H1 (cell line): ENCODE measurements around the gene KCNIP3. TPM values are rescaled to one million over a fixed set of nuclear protein-coding genes. Genes with fewer than 3 reads are reported as not detected.

ENCODE experiments used
- CREB1 ChIP-seq: IDR thresholded peaks from 2 replicates; pipeline ENCODE4 v1.6.1; 2012; ENCODE audit warnings: inconsistent platforms
- EGR1 ChIP-seq: IDR thresholded peaks from 2 replicates; pipeline ENCODE4 v1.6.1; 2011; ENCODE audit warnings: low read depth, low read length, borderline replicate concordance
- GABPA ChIP-seq: IDR thresholded peaks from 2 replicates; pipeline ENCODE4 v1.6.1; 2011; ENCODE audit warnings: mild to moderate bottlenecking, low read length, moderate library complexity, borderline replicate concordance; ENCODE audit not compliant: insufficient read depth
- GTF2F1 ChIP-seq: IDR thresholded peaks from 2 replicates; pipeline ENCODE4 v1.6.1; 2012; ENCODE audit warnings: low read depth, low read length, improper control_type of control experiment, borderline replicate concordance
- HDAC6 ChIP-seq: IDR thresholded peaks from one replicate; pipeline ENCODE4 v1.7.1; 2012; ENCODE audit warnings: low read depth, mild to moderate bottlenecking, inconsistent platforms, low read length, moderate library complexity
- JUND ChIP-seq: IDR thresholded peaks from 2 replicates; pipeline ENCODE4 v1.6.1; 2011; ENCODE audit warnings: mild to moderate bottlenecking, improper control_type of control experiment, low read length
- NRF1 ChIP-seq: IDR thresholded peaks from 2 replicates; pipeline ENCODE4 v1.6.1; 2011; ENCODE audit warnings: mild to moderate bottlenecking, low read depth, low read length, improper control_type of control experiment
- POU5F1 ChIP-seq: IDR thresholded peaks from 2 replicates; pipeline ENCODE4 v1.6.1; 2011; ENCODE audit warnings: low read depth, mild to moderate bottlenecking, low read length, moderate library complexity
- RNF2 ChIP-seq: fragments of 200-900, 300-1000 bp; sonication (generic); IDR thresholded peaks from 2 replicates; pipeline ENCODE4 v1.7.1; 2016; ENCODE audit warnings: borderline replicate concordance, low read depth, mild to moderate bottlenecking, antibody characterized with exemption, low read length; ENCODE audit not compliant: poor library complexity, severe bottlenecking; ENCODE audit errors: missing control alignments
- SIN3A ChIP-seq, 2 experiments: IDR thresholded peaks in 1 of 2; conservative IDR thresholded peaks in 1 of 2; 2 replicates each; pipeline ENCODE4 v1.6.1; 2011 to 2012; ENCODE audit warnings: low read length in 2 of 2, improper control_type of control experiment in 1 of 2, low read depth in 1 of 2, mild to moderate bottlenecking in 1 of 2
- polyA plus RNA-seq, 7 experiments: library from polyadenylated mRNA; depleted of rRNA in 3 of 7; stranded (reverse) in 5 of 7; unstranded in 2 of 7; fragments of >200 nt in 5 of 7; fragments of 200-250 nt in 2 of 7; gene quantifications; 1 replicate in 5 of 7; 2 replicates in 1 of 7; 4 replicates in 1 of 7; pipeline versions ENCODE4 v1.2.1 to v1.2.3, GENCODE V29; 2011 to 2013; ENCODE audit warnings: missing spikeins in 2 of 7, mixed read lengths in 2 of 7
- total RNA-seq: library from RNA; stranded (reverse); fragmentation: NEBNext Ultra II Directional; extraction: Animal tissue kit (Norgen Biotek cat#: 25700); gene quantifications from 2 replicates; pipeline ENCODE4 v1.2.1, GENCODE V29; 2021

KCNIP3 gene
- total and polyA plus RNA-seq, 2 of the 8 experiments (the other 6 are each of a cell fraction or from before 2014, with no cell fraction given), result 0.33 to 1.9 TPM

DNA sequence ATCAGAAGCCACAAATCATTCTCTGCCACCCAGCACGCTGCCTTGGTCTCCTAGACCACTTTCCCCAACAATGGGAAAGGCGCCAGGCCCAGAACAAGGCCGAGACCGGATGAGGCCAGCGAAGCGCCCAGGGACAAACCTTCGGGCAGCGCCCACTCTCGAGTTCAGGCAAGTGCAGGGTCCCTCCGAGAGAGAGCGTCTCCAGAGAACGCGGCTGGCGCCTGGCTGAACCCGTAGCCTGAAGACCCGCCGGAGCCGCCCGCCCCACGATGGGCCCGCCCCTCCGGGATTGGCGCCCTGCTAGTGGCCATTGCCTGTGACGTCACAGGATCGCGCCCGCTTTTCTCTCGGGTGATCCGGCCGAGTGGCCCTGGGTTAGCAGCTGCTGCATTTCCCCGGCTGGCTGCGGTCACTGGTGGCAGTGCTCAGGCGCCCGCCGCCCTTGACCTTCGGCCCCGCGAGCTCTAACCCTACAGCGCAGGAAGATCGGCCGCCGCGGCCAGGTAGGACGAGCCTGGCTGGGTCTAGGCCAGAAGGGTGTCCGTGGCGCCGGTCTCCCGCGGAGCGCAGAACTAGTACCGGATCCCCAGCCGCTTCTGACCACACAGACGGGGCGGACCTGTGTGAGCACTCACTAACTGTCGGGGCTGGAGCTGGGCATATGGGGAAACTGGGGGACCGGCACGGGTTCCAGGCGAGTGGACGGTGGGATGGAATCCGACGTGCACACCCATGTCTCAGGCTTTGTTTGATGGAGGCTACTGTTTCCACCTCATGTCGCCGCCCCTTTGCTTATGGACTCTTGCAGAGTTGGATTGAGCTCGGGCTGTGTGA lies 105.4 kb downstream of the KCNIP3 start, which contains the start of gene FAHD2A (continued):
- TF ChIP-seq EGR1 (no peak), GABPA (no peak), HDAC6 (no peak), JUND (0 out of 2 replicates have a peak, but pooled peaks have one; percentile 53), SIN3A (conservative IDR thresholded peaks at IDR 0.05 in 1 of 2, IDR thresholded peaks at IDR 0.05 in 1 of 2; ENCODE audit: low read depth in 1 of 2, low read length in 2 of 2) (0 out of 4 replicates have a peak, but pooled peaks of 1 of the 2 experiments have one; percentile 24), POU5F1 (no peak), RNF2 (no peak), NRF1 (no peak), GTF2F1 (no peak), CREB1 (peak; percentile 95)
